WERI-Rb-1 (cell line): Measurements from ENCODE around the gene CDH23.

Experiments used
- DNase-seq: peaks from one replicate; pipeline ENCODE4 v3.0.0-alpha.2; 2020
- H3K27ac ChIP-seq: fragments of 250-450 bp; sonication (Bioruptor Pico); 2 replicates; pipeline ENCODE4 v1.5.1; 2020; ENCODE audit warnings: mild to moderate bottlenecking, moderate library complexity
- H3K27me3 ChIP-seq: fragments of 250-450 bp; sonication (Bioruptor Pico); 2 replicates; pipeline ENCODE4 v1.5.1; 2021; ENCODE audit warnings: mild to moderate bottlenecking, low read depth, moderate library complexity; ENCODE audit not compliant: insufficient read depth, severe bottlenecking
- H3K36me3 ChIP-seq: fragments of 250-450 bp; sonication (Bioruptor Pico); 2 replicates; pipeline ENCODE4 v1.5.1; 2020; ENCODE audit warnings: mild to moderate bottlenecking, moderate library complexity
- H3K4me3 ChIP-seq: 2 replicates; pipeline ENCODE4 v1.5.1; 2011; ENCODE audit warnings: low read depth, mild to moderate bottlenecking, control low read depth, low read length
- H3K9me3 ChIP-seq: fragments of 250-450 bp; sonication (Bioruptor Pico); 2 replicates; pipeline ENCODE4 v1.5.1; 2021; ENCODE audit warnings: mild to moderate bottlenecking, moderate library complexity; ENCODE audit not compliant: severe bottlenecking
- TF ChIP-seq, protein P1 (sequence below): IDR thresholded peaks from 2 replicates; pipeline ENCODE4 v1.5.1; 2011; ENCODE audit warnings: low read depth, mild to moderate bottlenecking, control low read depth, inconsistent platforms, low read length

Gene CDH23

DNA sequence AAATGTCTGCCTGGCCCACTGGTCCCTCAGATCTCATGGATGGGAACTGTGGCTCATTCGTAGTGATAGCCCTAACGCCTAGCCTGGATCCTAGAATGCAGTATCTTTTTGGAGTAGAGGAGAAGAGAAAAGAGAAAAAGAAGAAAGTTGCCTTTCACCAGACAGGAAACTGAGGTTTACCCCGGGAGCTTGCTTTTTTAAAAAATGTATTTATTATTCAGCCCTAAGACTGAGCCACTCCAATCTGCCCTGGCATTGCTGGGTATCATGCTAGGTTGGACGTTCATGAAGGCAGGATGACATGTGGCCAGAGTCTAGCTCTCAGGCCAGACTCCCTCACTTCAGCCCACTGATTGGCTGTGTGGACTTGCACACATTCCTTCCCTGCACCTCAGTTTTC lies 344.3 kb downstream of the CDH23 start:
- H3K36me3 ChIP-seq: peaks cover 39% of the 10 kb centered on the region
- no peak for DNase-seq
- TF ChIP-seq, protein P1, sequence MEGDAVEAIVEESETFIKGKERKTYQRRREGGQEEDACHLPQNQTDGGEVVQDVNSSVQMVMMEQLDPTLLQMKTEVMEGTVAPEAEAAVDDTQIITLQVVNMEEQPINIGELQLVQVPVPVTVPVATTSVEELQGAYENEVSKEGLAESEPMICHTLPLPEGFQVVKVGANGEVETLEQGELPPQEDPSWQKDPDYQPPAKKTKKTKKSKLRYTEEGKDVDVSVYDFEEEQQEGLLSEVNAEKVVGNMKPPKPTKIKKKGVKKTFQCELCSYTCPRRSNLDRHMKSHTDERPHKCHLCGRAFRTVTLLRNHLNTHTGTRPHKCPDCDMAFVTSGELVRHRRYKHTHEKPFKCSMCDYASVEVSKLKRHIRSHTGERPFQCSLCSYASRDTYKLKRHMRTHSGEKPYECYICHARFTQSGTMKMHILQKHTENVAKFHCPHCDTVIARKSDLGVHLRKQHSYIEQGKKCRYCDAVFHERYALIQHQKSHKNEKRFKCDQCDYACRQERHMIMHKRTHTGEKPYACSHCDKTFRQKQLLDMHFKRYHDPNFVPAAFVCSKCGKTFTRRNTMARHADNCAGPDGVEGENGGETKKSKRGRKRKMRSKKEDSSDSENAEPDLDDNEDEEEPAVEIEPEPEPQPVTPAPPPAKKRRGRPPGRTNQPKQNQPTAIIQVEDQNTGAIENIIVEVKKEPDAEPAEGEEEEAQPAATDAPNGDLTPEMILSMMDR: no peak
- H3K27me3 ChIP-seq: no peaks in the 10 kb centered on the region
- no peaks in the 10 kb centered on the region for H3K9me3 ChIP-seq
- no peak overlapping the region for H3K4me3 ChIP-seq
- H3K27ac ChIP-seq: no peak overlapping the region

GRCh38 chr10:71741671-71742070 lies 345.0 kb downstream of the CDH23 start:
- TF ChIP-seq, protein P1: no peak
- Histone ChIP-seq H3K9me3 (no peaks in the 10 kb centered on the region), H3K27me3 (no peaks in the 10 kb centered on the region), H3K27ac (no peak overlapping the region), H3K4me3 (no peak overlapping the region), H3K36me3 (peaks cover 39% of the 10 kb centered on the region)
- no peak for DNase-seq

DNA sequence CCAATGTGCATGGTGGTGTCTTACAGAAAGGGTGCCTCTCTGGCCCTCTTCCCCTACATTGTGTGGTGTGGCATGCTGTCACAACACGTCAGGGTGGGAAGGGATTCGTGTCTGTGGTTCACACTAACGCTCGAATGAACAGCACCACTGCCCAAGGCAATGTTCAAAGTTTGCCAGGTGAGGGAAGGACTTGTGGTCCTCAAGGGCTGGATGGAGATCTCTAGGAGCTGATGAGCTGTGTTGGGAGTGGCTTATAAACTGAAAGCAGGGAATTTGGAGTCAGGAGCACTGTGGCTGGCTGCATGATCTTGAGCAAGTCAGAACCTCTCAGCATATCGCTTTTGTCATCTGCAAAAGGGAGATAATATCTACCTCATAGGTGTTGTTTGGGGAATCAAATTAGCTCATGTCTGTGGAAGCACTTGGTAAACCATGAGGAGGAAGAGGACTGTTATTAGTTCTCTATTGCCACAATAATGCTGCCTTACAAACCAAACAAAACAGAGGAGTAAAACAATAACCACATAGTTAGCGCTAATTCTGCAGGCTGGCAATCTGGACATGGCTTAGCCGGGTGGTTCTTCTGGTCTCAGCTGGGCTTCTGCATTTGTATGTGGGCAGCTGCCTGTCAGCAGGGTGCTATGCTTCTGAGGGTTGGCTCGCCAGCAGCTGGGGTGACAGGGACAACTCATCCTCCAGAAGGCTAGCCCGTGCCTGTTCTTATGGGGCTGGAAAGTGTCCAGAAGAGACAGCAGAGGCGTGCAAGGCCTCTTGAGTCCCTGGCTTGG lies 345.8 kb downstream of the CDH23 start:
- no peak overlapping the region for H3K4me3 ChIP-seq
- TF ChIP-seq, protein P1: no peak
- H3K27ac ChIP-seq: no peak overlapping the region
- no peaks in the 10 kb centered on the region for H3K9me3 ChIP-seq
- H3K36me3 ChIP-seq: peaks cover 39% of the 10 kb centered on the region
- no peaks in the 10 kb centered on the region for H3K27me3 ChIP-seq
- no peak for DNase-seq

DNA sequence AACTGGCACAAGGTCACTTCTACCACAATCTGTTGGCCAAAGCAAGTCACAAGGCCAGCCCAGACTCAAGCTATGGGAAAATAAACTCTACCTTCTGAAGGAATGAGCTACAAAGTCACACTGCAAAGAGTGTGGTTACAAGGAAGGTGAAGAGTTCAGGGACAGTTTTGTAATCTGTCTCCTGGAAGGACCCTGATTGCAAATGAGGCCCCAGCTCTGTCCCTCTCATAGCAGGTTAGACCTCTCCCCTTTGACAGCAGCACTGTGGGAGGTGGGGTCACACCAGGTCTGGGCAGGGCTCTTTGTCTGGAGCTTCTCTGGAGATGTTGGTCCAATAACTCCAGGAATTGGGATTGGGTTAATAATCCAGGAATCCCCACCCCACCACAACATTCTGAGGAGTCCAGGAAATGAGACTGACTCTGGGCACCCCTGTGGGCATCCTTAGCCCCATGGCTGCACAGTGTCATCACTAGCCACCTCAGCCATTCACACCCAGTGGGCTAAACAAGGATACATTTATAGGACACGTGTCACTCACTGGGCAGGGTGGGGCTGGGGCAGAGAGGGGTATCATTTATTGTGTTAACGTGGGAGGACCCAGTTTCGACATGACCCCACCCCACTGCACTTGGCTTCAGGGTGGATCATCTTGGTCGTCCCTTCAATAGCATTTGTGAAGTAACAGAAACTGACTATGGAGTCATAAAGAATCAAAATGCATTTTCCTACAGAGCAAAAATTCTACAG lies 346.5 kb downstream of the CDH23 start:
- peaks cover 39% of the 10 kb centered on the region for H3K36me3 ChIP-seq
- TF ChIP-seq, protein P1: no peak
- no peak for DNase-seq
- H3K4me3 ChIP-seq: no peak overlapping the region
- no peak overlapping the region for H3K27ac ChIP-seq
- no peaks in the 10 kb centered on the region for H3K27me3 ChIP-seq
- no peaks in the 10 kb centered on the region for H3K9me3 ChIP-seq

- Histone ChIP-seq H3K9me3 (no peaks in the 10 kb centered on the region), H3K27ac (no peak overlapping the region), H3K36me3 (peaks cover 39% of the 10 kb centered on the region), H3K4me3 (no peak overlapping the region), H3K27me3 (no peaks in the 10 kb centered on the region)
- TF ChIP-seq, protein P1: no peak
- DNase-seq: no peak
These were observed 347.1 kb downstream of the CDH23 start for GRCh38 chr10:71743866-71744265.
